ENCODE measurements around the gene ORAI1.

Gene ORAI1

GRCh38 chr12:121638298-121639202 is 12.2 kb downstream of the ORAI1 start:
- no peak for DNase-seq (ENCODE audit: extremely low spot score)
- no peak for TF ChIP-seq ZNF384 (IDR thresholded peaks at IDR 0.05)
- no peak for TF ChIP-seq NFRKB (IDR thresholded peaks at IDR 0.05)
- CTCF ChIA-PET, result no interaction called here
- POLR2A ChIA-PET, result interaction anchor here (1.3 to 1.4 kb wide), 2 partner anchors 11 to 26 kb away, joined by 4 read pairs; partner anchors contain the start of gene ORAI1

DNA sequence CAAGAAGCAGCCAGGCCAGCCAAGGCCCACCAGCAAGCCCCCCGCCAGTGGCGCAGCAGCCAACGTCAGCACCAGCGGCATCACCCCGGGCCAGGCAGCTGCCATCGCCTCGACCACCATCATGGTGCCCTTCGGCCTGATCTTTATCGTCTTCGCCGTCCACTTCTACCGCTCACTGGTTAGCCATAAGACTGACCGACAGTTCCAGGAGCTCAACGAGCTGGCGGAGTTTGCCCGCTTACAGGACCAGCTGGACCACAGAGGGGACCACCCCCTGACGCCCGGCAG is 15.0 kb downstream of the ORAI1 start:
- DNase-seq (ENCODE audit: extremely low spot score), result no peak
- ChIA-PET CTCF (interaction anchor here (1.0 kb wide), 1 partner anchor 10 kb away, joined by 3 read pairs; no protein-coding TSS in a partner anchor), POLR2A (interaction anchor here (0.8 to 1.4 kb wide), 2 partner anchors 15 to 23 kb away, joined by 3 read pairs; partner anchors contain the start of gene ORAI1)
- TF ChIP-seq ARNT (IDR thresholded peaks at IDR 0.05), result no peak
- no peak for TF ChIP-seq ELF4 (IDR thresholded peaks at IDR 0.05)
- TF ChIP-seq ZNF384 (IDR thresholded peaks at IDR 0.05), result no peak
- no peak for TF ChIP-seq HDGF (IDR thresholded peaks at IDR 0.05; ENCODE audit: borderline replicate concordance)
- TF ChIP-seq FOXM1 (IDR thresholded peaks at IDR 0.05; ENCODE audit: borderline replicate concordance), result no peak
- no peak for TF ChIP-seq FOXK2 (IDR thresholded peaks at IDR 0.05)
- TF ChIP-seq LEF1 (IDR thresholded peaks at IDR 0.05; ENCODE audit: borderline replicate concordance), result no peak
- TF ChIP-seq L3MBTL2 (conservative IDR thresholded peaks at IDR 0.05), result no peak
- no peak for TF ChIP-seq TARDBP (IDR thresholded peaks at IDR 0.05)
- TF ChIP-seq BHLHE40 (IDR thresholded peaks at IDR 0.05; ENCODE audit: borderline replicate concordance), result no peak

DNA sequence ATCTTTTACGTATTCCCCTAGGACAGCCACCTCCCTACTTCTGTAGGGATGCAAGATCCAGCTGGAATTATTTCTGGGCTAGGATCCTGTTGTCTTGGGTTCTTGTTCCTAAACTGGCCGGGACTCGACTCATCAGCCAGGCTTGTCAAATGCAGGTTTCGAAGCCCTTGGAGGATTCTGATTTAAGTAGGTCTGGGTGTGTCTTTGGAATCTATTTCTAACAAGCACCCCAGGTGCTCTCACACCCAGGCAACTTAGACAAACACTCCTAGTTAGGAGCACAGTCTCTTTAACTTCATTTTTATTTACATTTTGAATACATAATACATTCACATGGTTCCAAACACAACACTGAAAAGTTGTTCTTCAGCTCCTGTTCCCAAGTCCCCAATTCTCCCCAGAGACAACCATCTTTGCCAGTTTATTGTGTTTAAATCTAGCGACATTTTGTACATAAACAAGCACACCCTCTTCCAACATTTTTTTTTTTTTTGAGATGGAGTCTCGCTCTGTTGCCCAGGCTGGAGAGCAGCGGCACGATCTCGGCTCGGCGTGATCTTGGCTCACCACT is 22.2 kb downstream of the ORAI1 start:
- CTCF ChIA-PET, result interaction anchor here (0.6 kb wide), 1 partner anchor 365 kb away, joined by 3 read pairs; no protein-coding TSS in a partner anchor
- TF ChIP-seq L3MBTL2 (conservative IDR thresholded peaks at IDR 0.05), result no peak
- TF ChIP-seq CTBP1 (IDR thresholded peaks at IDR 0.05; ENCODE audit: borderline replicate concordance), result no peak
- no peak for TF ChIP-seq TARDBP (IDR thresholded peaks at IDR 0.05)
- no peak for TF ChIP-seq FOXM1 (IDR thresholded peaks at IDR 0.05; ENCODE audit: borderline replicate concordance)
- no peak for TF ChIP-seq PKNOX1 (IDR thresholded peaks at IDR 0.05)
- no peak for TF ChIP-seq ZNF384 (IDR thresholded peaks at IDR 0.05)
- DNase-seq (ENCODE audit: extremely low spot score), result no peak
- POLR2A ChIA-PET, result no interaction called here

DNA sequence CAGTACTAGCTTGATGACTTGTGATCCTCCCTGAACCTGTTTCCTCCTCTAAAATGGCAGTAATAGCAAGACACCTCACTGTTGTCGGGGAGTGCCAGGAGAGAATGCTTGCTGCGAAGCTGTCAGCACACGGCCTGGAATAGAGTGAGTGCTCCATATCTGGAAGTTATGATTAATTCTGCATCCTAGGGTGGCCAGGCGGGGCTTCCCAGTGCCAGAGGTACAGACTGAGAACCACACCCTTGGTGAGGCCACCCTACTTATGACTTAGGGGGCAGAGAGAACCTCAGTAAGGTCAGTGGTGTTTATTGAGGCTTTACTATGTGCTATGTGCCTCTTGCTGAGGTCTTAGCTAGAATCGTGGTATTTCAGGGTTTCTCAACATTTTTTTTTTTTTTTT is 23.0 kb downstream of the ORAI1 start:
- CTCF ChIA-PET, result interaction anchor here (0.6 kb wide), 1 partner anchor 364 kb away, joined by 3 read pairs; no protein-coding TSS in a partner anchor
- POLR2A ChIA-PET, result no interaction called here
- TF ChIP-seq PKNOX1 (IDR thresholded peaks at IDR 0.05) (no peak), LEF1 (IDR thresholded peaks at IDR 0.05; ENCODE audit: borderline replicate concordance) (no peak), L3MBTL2 (conservative IDR thresholded peaks at IDR 0.05) (no peak)
- no peak for DNase-seq (ENCODE audit: extremely low spot score)

DNA sequence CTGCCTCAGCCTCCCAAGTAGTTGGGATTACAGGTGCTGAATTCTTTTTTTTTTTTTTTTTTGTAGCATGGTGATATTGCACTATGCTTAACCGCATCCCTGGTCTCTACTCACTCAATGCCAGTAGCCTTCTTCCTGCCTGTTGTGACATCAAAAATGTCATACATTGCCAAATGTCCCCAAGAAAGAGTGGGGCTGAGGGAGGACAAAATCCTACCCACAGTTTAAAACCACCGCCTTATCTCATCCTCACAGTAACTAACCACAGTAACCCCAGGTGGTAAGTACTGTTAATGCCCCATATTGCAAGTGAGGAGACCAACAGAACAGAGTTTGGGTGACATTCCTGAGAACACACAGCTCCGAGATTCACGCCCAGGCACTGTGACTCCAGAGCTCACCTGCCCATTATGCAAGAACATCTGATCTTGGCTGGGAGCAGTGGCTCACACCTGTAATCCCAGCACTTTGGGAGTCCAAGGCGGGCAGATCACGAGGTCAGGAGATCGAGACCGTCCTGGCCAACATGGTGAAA is 23.6 kb downstream of the ORAI1 start:
- CTCF ChIA-PET, result no interaction called here
- TF ChIP-seq ARNT (IDR thresholded peaks at IDR 0.05) (no peak), HDGF (IDR thresholded peaks at IDR 0.05; ENCODE audit: borderline replicate concordance) (no peak), FOXK2 (IDR thresholded peaks at IDR 0.05) (no peak), FOXM1 (IDR thresholded peaks at IDR 0.05; ENCODE audit: borderline replicate concordance) (no peak), TARDBP (IDR thresholded peaks at IDR 0.05) (no peak), PKNOX1 (IDR thresholded peaks at IDR 0.05) (no peak), L3MBTL2 (conservative IDR thresholded peaks at IDR 0.05) (no peak), LEF1 (IDR thresholded peaks at IDR 0.05; ENCODE audit: borderline replicate concordance) (no peak), BHLHE40 (IDR thresholded peaks at IDR 0.05; ENCODE audit: borderline replicate concordance) (no peak)
- no peak for DNase-seq (ENCODE audit: extremely low spot score)
- POLR2A ChIA-PET, result no interaction called here

DNA sequence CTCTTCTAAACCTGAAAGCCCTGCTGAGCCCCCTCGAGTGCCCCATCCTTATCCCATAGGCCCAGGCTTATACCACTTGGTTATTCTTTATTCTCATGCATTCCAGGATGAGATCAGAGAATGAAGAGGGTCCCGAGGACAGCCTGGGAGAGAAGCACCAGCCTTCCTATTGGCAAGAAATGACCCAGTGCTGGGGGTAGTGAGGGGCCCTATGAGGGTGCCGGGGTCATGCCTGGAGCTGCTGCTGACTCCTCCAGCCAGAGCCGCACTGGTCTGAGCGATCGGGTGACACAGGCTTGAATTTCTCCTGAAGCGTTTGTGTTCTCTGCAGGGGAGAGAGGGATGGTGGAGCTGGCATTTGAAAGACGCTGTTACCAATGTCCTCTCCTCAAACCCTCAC is 25.0 kb downstream of the ORAI1 start:
- TF ChIP-seq ELF4 (IDR thresholded peaks at IDR 0.05) (no peak), NFRKB (IDR thresholded peaks at IDR 0.05) (no peak), ZNF384 (IDR thresholded peaks at IDR 0.05) (no peak), FOXM1 (IDR thresholded peaks at IDR 0.05; ENCODE audit: borderline replicate concordance) (no peak), L3MBTL2 (conservative IDR thresholded peaks at IDR 0.05) (no peak), SUZ12 (IDR thresholded peaks at IDR 0.05) (no peak), LEF1 (IDR thresholded peaks at IDR 0.05; ENCODE audit: borderline replicate concordance) (no peak), TARDBP (IDR thresholded peaks at IDR 0.05) (no peak), SP1 (IDR thresholded peaks at IDR 0.05) (no peak), ARNT (IDR thresholded peaks at IDR 0.05) (no peak), BHLHE40 (IDR thresholded peaks at IDR 0.05; ENCODE audit: borderline replicate concordance) (no peak), PKNOX1 (IDR thresholded peaks at IDR 0.05) (no peak), FOXA1 (IDR thresholded peaks at IDR 0.05) (no peak), FOXK2 (IDR thresholded peaks at IDR 0.05) (no peak), CTBP1 (IDR thresholded peaks at IDR 0.05; ENCODE audit: borderline replicate concordance) (no peak), HDGF (IDR thresholded peaks at IDR 0.05; ENCODE audit: borderline replicate concordance) (no peak)
- CTCF ChIA-PET, result interaction anchor here (0.6 to 1.0 kb wide), 3 partner anchors 10 to 126 kb away, joined by 3 to 4 read pairs (median 3); no protein-coding TSS in a partner anchor
- POLR2A ChIA-PET, result no interaction called here
- no peak for DNase-seq (ENCODE audit: extremely low spot score)

All from HEK293T (cell line).